SK-N-MC (cell line): ENCODE results near the gene LRRFIP1.

ENCODE experiments used
- EZH2 ChIP-seq: fragments of 200-600 bp; sonication (generic); IDR thresholded peaks from one replicate; pipeline ENCODE4 v1.6.1; 2017; ENCODE audit warnings: antibody characterized with exemption
- POLR2AphosphoS5 ChIP-seq: IDR thresholded peaks from 2 replicates; pipeline ENCODE4 v1.6.1; 2012; ENCODE audit warnings: mild to moderate bottlenecking, low read depth, low read length, borderline replicate concordance

- TF ChIP-seq POLR2AphosphoS5: no peak
- no peak for TF ChIP-seq EZH2
Measured at GRCh38 chr2:237742614-237743013, 115.2 kb downstream of the LRRFIP1 start.
